Measurements from ENCODE around the gene SKAP2.

Gene SKAP2

GRCh38 chr7:26663874-26664273, 200.5 kb downstream of the SKAP2 start:
- DNase-seq (ENCODE audit: low spot score) = no peak

- no peak for DNase-seq (ENCODE audit: low spot score)
Measured at GRCh38 chr7:26662646-26663045, 201.7 kb downstream of the SKAP2 start.

GRCh38 chr7:26659121-26659520, 205.3 kb downstream of the SKAP2 start:
- DNase-seq (ENCODE audit: low spot score) = no peak

GRCh38 chr7:26658389-26659084, 205.9 kb downstream of the SKAP2 start:
- DNase-seq (ENCODE audit: low spot score) = no peak

- no peak for DNase-seq (ENCODE audit: low spot score)
Measured at GRCh38 chr7:26657686-26658388, 206.6 kb downstream of the SKAP2 start.

- no peak for DNase-seq (ENCODE audit: low spot score)
Measured at GRCh38 chr7:26657206-26657641, 207.2 kb downstream of the SKAP2 start.

- DNase-seq (ENCODE audit: low spot score) = no peak
Measured at GRCh38 chr7:26656735-26657134, 207.7 kb downstream of the SKAP2 start.

GRCh38 chr7:26655781-26656180, 208.6 kb downstream of the SKAP2 start:
- DNase-seq (ENCODE audit: low spot score) = no peak

GRCh38 chr7:26653430-26654399, 210.7 kb downstream of the SKAP2 start:
- no peak for DNase-seq (ENCODE audit: low spot score)

GRCh38 chr7:26652401-26653100, 211.8 kb downstream of the SKAP2 start:
- no peak for DNase-seq (ENCODE audit: low spot score)

GRCh38 chr7:26650103-26650502, 214.3 kb downstream of the SKAP2 start:
- no peak for DNase-seq (ENCODE audit: low spot score)

GRCh38 chr7:26649388-26649787, 215.0 kb downstream of the SKAP2 start:
- DNase-seq (ENCODE audit: low spot score) = no peak

GRCh38 chr7:26648554-26648953, 215.8 kb downstream of the SKAP2 start:
- no peak for DNase-seq (ENCODE audit: low spot score)

- DNase-seq (ENCODE audit: low spot score) = no peak
Measured at GRCh38 chr7:26646336-26647048, 217.9 kb downstream of the SKAP2 start.

GRCh38 chr7:26645121-26645520, 219.3 kb downstream of the SKAP2 start:
- DNase-seq (ENCODE audit: low spot score) = no peak

GRCh38 chr7:26642416-26642815, 222.0 kb downstream of the SKAP2 start:
- DNase-seq (ENCODE audit: low spot score) = no peak

GRCh38 chr7:26639695-26640094, 224.7 kb downstream of the SKAP2 start:
- DNase-seq (ENCODE audit: low spot score) = no peak

- no peak for DNase-seq (ENCODE audit: low spot score)
Measured at GRCh38 chr7:26639111-26639510, 225.3 kb downstream of the SKAP2 start.

- no peak for DNase-seq (ENCODE audit: low spot score)
Measured at GRCh38 chr7:26638140-26638539, 226.2 kb downstream of the SKAP2 start.

- DNase-seq (ENCODE audit: low spot score) = no peak
Measured at GRCh38 chr7:26637610-26638009, 226.8 kb downstream of the SKAP2 start.

- no peak for DNase-seq (ENCODE audit: low spot score)
Measured at GRCh38 chr7:26636808-26637207, 227.6 kb downstream of the SKAP2 start.
